ENCODE results near the gene ABCC5. TPM values are rescaled to one million over a fixed set of nuclear protein-coding genes. Genes with fewer than 3 reads are reported as not detected.
"Not testable (repeated sequence)": the region's sequence is repeated elsewhere in the genome, so short reads cannot be mapped to it uniquely, and the experiment has no call there.

Gene ABCC5
- total and polyA plus RNA-seq, 3 donors from 2014 or later, result 35.2 to 77.9 (median 61.5) TPM

- Histone ChIP-seq H3K27me3 (no peaks in the 10 kb centered on the region), H3K36me3 (ENCODE audit: low read depth, missing control alignments) (no peaks in the 10 kb centered on the region), H3K27ac (no peak overlapping the region), H3K4me3 (no peak overlapping the region), H3K4me1 (no peaks in the 10 kb centered on the region), H3K9me3 (no peaks in the 10 kb centered on the region)
- DNase-seq, result no peak
- TF ChIP-seq POLR2A (IDR thresholded peaks at IDR 0.05) (no peak), CTCF (IDR thresholded peaks at IDR 0.05) (no peak)
- 91 to 95% methylated on average over 1 of the region's 1 CpG for WGBS, 2 donors
- intact Hi-C loops (cut with DNase I; ENCODE audit: low total_unique reads), result no loop called here
These were observed 24.9 kb upstream of the ABCC5 start for GRCh38 chr3:184042617-184043016.

- Histone ChIP-seq H3K4me3 (no peak overlapping the region), H3K9me3 (no peaks in the 10 kb centered on the region), H3K4me1 (no peaks in the 10 kb centered on the region), H3K27ac (no peak overlapping the region), H3K27me3 (no peaks in the 10 kb centered on the region), H3K36me3 (ENCODE audit: low read depth, missing control alignments) (no peaks in the 10 kb centered on the region)
- intact Hi-C loops (cut with DNase I; ENCODE audit: low total_unique reads), result no loop called here
- DNase-seq, result peak; percentile 17
- WGBS, 2 donors, result 50 to 61% methylated on average over 3 of the region's 3 CpGs
- no peak for TF ChIP-seq POLR2A (IDR thresholded peaks at IDR 0.05)
- TF ChIP-seq CTCF (IDR thresholded peaks at IDR 0.05), result no peak
These were observed 22.3 kb upstream of the ABCC5 start for GRCh38 chr3:184040010-184040409.

- TF ChIP-seq POLR2A (IDR thresholded peaks at IDR 0.05) (no peak), CTCF (IDR thresholded peaks at IDR 0.05) (no peak)
- 81 to 84% methylated on average over 5 of the region's 5 CpGs for WGBS, 2 donors
- DNase-seq, result no peak
- Histone ChIP-seq H3K27me3 (no peaks in the 10 kb centered on the region), H3K4me1 (no peaks in the 10 kb centered on the region), H3K4me3 (no peak overlapping the region), H3K27ac (no peak overlapping the region), H3K9me3 (no peaks in the 10 kb centered on the region), H3K36me3 (ENCODE audit: low read depth, missing control alignments) (no peaks in the 10 kb centered on the region)
- intact Hi-C loops (cut with DNase I; ENCODE audit: low total_unique reads), result no loop called here
These were observed 21.7 kb upstream of the ABCC5 start for GRCh38 chr3:184039414-184039813.

- intact Hi-C loops (cut with DNase I; ENCODE audit: low total_unique reads), result not testable (repeated sequence)
- WGBS, 2 donors, result 86 to 93% methylated on average over 9 of the region's 9 CpGs
These were observed 20.6 kb upstream of the ABCC5 start for GRCh38 chr3:184038307-184038706.

GRCh38 chr3:184037816-184038215 is 20.1 kb upstream of the ABCC5 start:
- H3K36me3 ChIP-seq (ENCODE audit: low read depth, missing control alignments), result no peaks in the 10 kb centered on the region
- no peaks in the 10 kb centered on the region for H3K4me1 ChIP-seq
- no peak for DNase-seq
- intact Hi-C loops (cut with DNase I; ENCODE audit: low total_unique reads), result no loop called here
- no peaks in the 10 kb centered on the region for H3K27me3 ChIP-seq
- 70 to 79% methylated on average over 7 of the region's 7 CpGs for WGBS, 2 donors
- no peak overlapping the region for H3K27ac ChIP-seq
- H3K4me3 ChIP-seq, result no peak overlapping the region
- no peak for TF ChIP-seq CTCF (IDR thresholded peaks at IDR 0.05)
- TF ChIP-seq POLR2A (IDR thresholded peaks at IDR 0.05), result no peak
- no peaks in the 10 kb centered on the region for H3K9me3 ChIP-seq

More at GRCh38 chr3:184038307-184038706, 20.6 kb upstream of the ABCC5 start:
- not testable (repeated sequence) for H3K9me3 ChIP-seq; H3K4me1 ChIP-seq; H3K27ac ChIP-seq; H3K36me3 ChIP-seq (ENCODE audit: low read depth, missing control alignments); DNase-seq; H3K4me3 ChIP-seq; H3K27me3 ChIP-seq
